K562 (cell line): ENCODE data around the gene AK5. TPM values are rescaled to one million over a fixed set of nuclear protein-coding genes. Genes with fewer than 3 reads are reported as not detected.

Source experiments
- ATAC-seq: fragments of 200-7000 bp; cut with Tn5 transposase; 3 replicates; pipeline ENCODE4 v1.9.1; 2020; ENCODE audit warnings: moderate library complexity
- BruUV-seq: library from RNA; stranded (reverse); fragments of 400-500 nt; replicated peaks from 2 replicates; lab custom pipeline; 2021; lab: Mats Ljungman, UMichigan
- CTCF ChIA-PET: fragments of 300-600 bp; formaldehyde crosslinking; extraction: SDS; loops from one replicate; lab custom pipeline; 2021; ENCODE audit warnings: low intra/inter-chr PET ratio; lab: Yijun Ruan, JAX
- POLR2A ChIA-PET: fragments of 300-600, 350-650 bp; sonication (Branson Sonifier 250); formaldehyde crosslinking; extraction: SDS; loops from one replicate; lab custom pipeline; 2021; ENCODE audit warnings: antibody characterized with exemption, inconsistent platforms; lab: Yijun Ruan, JAX
- DNase-seq, 4 experiments: peaks; one replicate each; pipeline versions ENCODE4 v3.0.0 to v3.0.0-alpha.2; 2011 to 2018; ENCODE audit warnings: low spot score in 3 of 4, mixed read lengths in 3 of 4; ENCODE audit errors: extremely low read depth in 1 of 4
- FAIRE-seq: peaks from 2 replicates; lab custom pipeline; 2011; peaks lifted over from hg19 to GRCh38; lab: Jason Lieb, UNC
- H2AFZ ChIP-seq: 2 replicates; pipeline ENCODE4 v1.6.0; 2011; ENCODE audit warnings: low read depth, low read length, control low read depth, inconsistent platforms
- H3K27ac ChIP-seq: fragments of 200-600 bp; 3 replicates; pipeline ENCODE4 v1.8.0; 2011; ENCODE audit warnings: low read depth, mild to moderate bottlenecking, control low read depth, inconsistent platforms, low read length, moderate library complexity, mixed read lengths; ENCODE audit errors: extremely low read depth
- H3K27me3 ChIP-seq, 2 experiments: fragments of 300-600 bp in 1 of 2; 2 replicates in 1 of 2; 3 replicates in 1 of 2; pipeline versions ENCODE4 v1.6.0 to v1.8.0; 2011; ENCODE audit warnings: inconsistent platforms in 2 of 2, low read length in 2 of 2, mild to moderate bottlenecking in 1 of 2, mixed read lengths in 1 of 2, moderate library complexity in 1 of 2; ENCODE audit not compliant: control insufficient read depth in 2 of 2, insufficient read depth in 2 of 2
- H3K36me3 ChIP-seq: fragments of 300-600 bp; 3 replicates; pipeline ENCODE4 v1.8.0; 2011; ENCODE audit warnings: mild to moderate bottlenecking, low read length, inconsistent platforms; ENCODE audit not compliant: control insufficient read depth, insufficient read depth
- H3K4me1 ChIP-seq, 2 experiments: fragments of 200-600 bp in 1 of 2; replicated peaks in 1 of 2; 2 replicates in 1 of 2; 3 replicates in 1 of 2; pipeline versions ENCODE4 v1.5.1 to v1.8.0; 2011; ENCODE audit warnings: inconsistent platforms in 2 of 2, low read length in 2 of 2, mild to moderate bottlenecking in 1 of 2, mixed read lengths in 1 of 2, moderate library complexity in 1 of 2; ENCODE audit not compliant: control insufficient read depth in 2 of 2, insufficient read depth in 2 of 2
- H3K4me2 ChIP-seq: 2 replicates; pipeline ENCODE4 v1.6.1; 2011; ENCODE audit warnings: low read length, control low read depth, inconsistent platforms, mixed read lengths; ENCODE audit not compliant: insufficient read depth
- H3K4me3 ChIP-seq: fragments of 200-600 bp; sonication (generic), shearing (Covaris generic); 2 replicates; pipeline ENCODE4 v1.5.1; 2016; ENCODE audit warnings: control low read depth, inconsistent platforms
- H3K79me2 ChIP-seq: fragments of 200-600 bp; 3 replicates; pipeline ENCODE4 v1.8.0; 2011; ENCODE audit warnings: low read length, inconsistent platforms; ENCODE audit not compliant: control insufficient read depth, insufficient read depth
- H3K9ac ChIP-seq, 2 experiments: 2 replicates each; pipeline versions ENCODE4 v1.6.0 to v1.6.1; 2011; ENCODE audit warnings: low read depth in 2 of 2, low read length in 2 of 2, control low read depth in 1 of 2, inconsistent platforms in 1 of 2, mild to moderate bottlenecking in 1 of 2, mixed read lengths in 1 of 2; ENCODE audit not compliant: insufficient read depth in 1 of 2
- H3K9me1 ChIP-seq: one replicate; pipeline ENCODE4 v1.6.0; 2011; ENCODE audit warnings: inconsistent platforms, mild to moderate bottlenecking, low read length, moderate library complexity; ENCODE audit not compliant: control insufficient read depth, insufficient read depth
- H3K9me3 ChIP-seq: replicated peaks from 2 replicates; pipeline ENCODE4 v1.5.1; 2011; ENCODE audit warnings: low read depth, low read length, inconsistent platforms; ENCODE audit not compliant: control insufficient read depth, insufficient read depth
- H4K20me1 ChIP-seq: replicated peaks from 2 replicates; pipeline ENCODE4 v1.6.1; 2011; ENCODE audit warnings: low read length, inconsistent platforms, mixed read lengths; ENCODE audit not compliant: control insufficient read depth, insufficient read depth
- CHCHD3 ChIP-seq: fragments of 250-450 bp; sonication (Bioruptor Pico); IDR thresholded peaks from 2 replicates; pipeline ENCODE4 v2.1.2; 2022; ENCODE audit warnings: mild to moderate bottlenecking
- EGR1 ChIP-seq: fragments of 450-650 bp; conservative IDR thresholded peaks from 2 replicates; pipeline ENCODE4 v1.6.1; 2017; ENCODE audit warnings: mild to moderate bottlenecking
- EP400 ChIP-seq: fragments of 450-650 bp; IDR thresholded peaks from 2 replicates; pipeline ENCODE4 v1.6.1; 2017; ENCODE audit warnings: antibody characterized with exemption, mild to moderate bottlenecking, moderate library complexity
- LEF1 ChIP-seq: fragments of 450-650 bp; IDR thresholded peaks from 2 replicates; pipeline ENCODE4 v1.6.1; 2016; ENCODE audit warnings: mild to moderate bottlenecking
- MEF2A ChIP-seq: IDR thresholded peaks from 2 replicates; pipeline ENCODE4 v1.6.1; 2011; ENCODE audit warnings: low read depth, mild to moderate bottlenecking, low read length, moderate library complexity; ENCODE audit not compliant: control insufficient read depth
- PYGO2 ChIP-seq: fragments of 450-650 bp; IDR thresholded peaks from 2 replicates; pipeline ENCODE4 v1.6.1; 2016; ENCODE audit warnings: mild to moderate bottlenecking, missing genetic modification characterization, moderate library complexity, missing compliant biosample characterization
- SRSF9 ChIP-seq: fragments of 200-400 bp; formaldehyde crosslinking; IDR thresholded peaks from 2 replicates; pipeline ENCODE4 v1.6.1; 2017; ENCODE audit warnings: low read depth, low read length, borderline replicate concordance
- STAG1 ChIP-seq: sonication (generic); formaldehyde crosslinking; IDR thresholded peaks from 2 replicates; pipeline ENCODE4 v1.5.0; 2020; ENCODE audit warnings: missing genetic modification reagents, borderline replicate concordance
- TRIM28 ChIP-seq: fragments of 450-650 bp; IDR thresholded peaks from 2 replicates; pipeline ENCODE4 v1.6.1; 2017
- ZFP30 ChIP-seq: fragments of 250-450 bp; sonication (Bioruptor Pico); IDR thresholded peaks from 2 replicates; pipeline ENCODE4 v1.8.0; 2022; ENCODE audit warnings: moderate library complexity, mild to moderate bottlenecking, inconsistent platforms, borderline replicate concordance
- ZNF124 ChIP-seq: sonication (generic); formaldehyde crosslinking; IDR thresholded peaks from 2 replicates; pipeline ENCODE4 v1.8.1; 2022; ENCODE audit warnings: missing genetic modification reagents
- WGBS: fragments of 100-300 bp; shearing (Covaris generic); methylation state at CpG from one replicate; pipeline ENCODE4 v1.1.6; 2016; ENCODE audit warnings: low coverage, mixed read lengths; ENCODE audit not compliant: insufficient coverage; ENCODE audit errors: missing lambda C conversion rate; 5-methylcytosine and 5-hydroxymethylcytosine counted together
- in situ Hi-C: fragments of 300-500 bp; cut with MboI; formaldehyde crosslinking; loops from 4 replicates; pipeline ENCODE4 v1.15.0; 2018; ENCODE audit warnings: inconsistent platforms, mixed read lengths
- intact Hi-C: fragments of 100-400 bp; cut with micrococcal nuclease; formaldehyde crosslinking; loops from 2 replicates; pipeline ENCODE4 v1.14.2; 2022
- polyA plus RNA-seq, 8 experiments: library from polyadenylated mRNA; depleted of rRNA in 4 of 8; stranded (reverse) in 5 of 8; unstranded in 3 of 8; fragments of >200 nt; fragmentation: Nextera tagmentation in 2 of 8; fragmentation: Illumina TruSeq in 1 of 8; extraction: Ambion mirVana in 2 of 8; extraction: Trizol in 1 of 8; gene quantifications; 2 replicates each; pipeline versions ENCODE4 v1.2.1 to v1.2.3, GENCODE V29; 2011 to 2014; ENCODE audit warnings: inconsistent platforms in 1 of 8, missing spikeins in 1 of 8
- total RNA-seq, 7 experiments: library from RNA; depleted of rRNA in 6 of 7; stranded (reverse); fragments of >200 nt in 6 of 7; fragmentation: Illumina TruSeq in 2 of 7; extraction: Trizol in 2 of 7; gene quantifications; 2 replicates each; pipeline versions ENCODE4 v1.2.1 to v1.2.3, GENCODE V29; 2011 to 2021; ENCODE audit warnings: low replicate concordance in 1 of 7
- TF ChIP-seq, protein P1 (sequence below): fragments of 250-450 bp; sonication (Bioruptor Pico); IDR thresholded peaks from 2 replicates; pipeline ENCODE4 v1.8.0; 2021; ENCODE audit warnings: moderate library complexity, mild to moderate bottlenecking, inconsistent platforms
- TF ChIP-seq, protein P2 (sequence below): sonication (generic); formaldehyde crosslinking; IDR thresholded peaks from 2 replicates; pipeline ENCODE4 v1.8.0; 2022; ENCODE audit warnings: mild to moderate bottlenecking, missing genetic modification reagents
- TF ChIP-seq, protein P3 (sequence below): sonication (generic); formaldehyde crosslinking; IDR thresholded peaks from 2 replicates; pipeline ENCODE4 v1.8.1; 2023; ENCODE audit warnings: missing genetic modification reagents, mild to moderate bottlenecking, borderline replicate concordance

AK5 gene
- total and polyA plus RNA-seq, 9 of the 15 experiments (the other 6 are each of a cell fraction or from before 2014, with no cell fraction given): 0.06 TPM; not detected in 8

DNA sequence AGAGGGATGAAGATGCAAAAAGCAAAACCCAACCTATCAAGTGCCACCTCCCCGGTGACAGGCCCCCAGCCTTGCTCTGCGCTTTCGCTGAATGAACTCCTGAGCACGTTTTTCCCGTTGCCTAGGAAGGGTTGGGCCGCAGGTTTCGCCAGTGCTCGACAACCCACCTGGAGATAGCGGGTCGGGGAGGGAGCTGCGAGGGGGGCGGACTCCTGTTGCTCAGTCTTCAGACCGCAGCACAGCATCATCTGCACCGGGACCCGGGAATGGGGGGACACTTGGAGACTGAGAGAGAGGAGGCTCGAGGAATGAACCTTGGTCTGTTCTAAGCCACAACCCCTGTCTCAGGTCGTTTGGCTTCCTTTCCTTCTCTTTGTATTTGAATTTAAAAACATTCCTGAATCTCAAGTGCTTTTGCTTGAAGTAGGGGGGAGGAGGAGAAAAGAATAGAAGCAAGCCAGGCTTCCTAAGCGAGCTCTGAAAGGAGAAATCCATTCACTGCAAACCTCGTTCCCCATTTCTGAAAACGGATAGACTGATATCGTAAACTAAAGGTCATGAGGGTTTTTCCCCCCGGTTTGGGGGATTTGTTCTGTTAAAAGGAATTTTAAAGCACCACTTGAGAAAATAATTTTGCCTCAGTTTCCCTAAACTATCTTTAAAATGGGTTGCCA, 1.2 kb downstream of the AK5 start:
- H3K36me3 ChIP-seq: no peaks in the 10 kb centered on the region
- peaks cover 6 to 22% of the 10 kb centered on the region in 2 experiments for H3K27me3 ChIP-seq
- H3K9me1 ChIP-seq: no peaks in the 10 kb centered on the region
- intact Hi-C loops: no loop called here
- H3K4me1 ChIP-seq: peaks cover 0 to 13% of the 10 kb centered on the region in 2 experiments; a peak in 1 of 5 replicates
- ATAC-seq (no peak), DNase-seq (no peak), FAIRE-seq (no peak)
- H3K4me2 ChIP-seq: no peak overlapping the region
- no peak overlapping the region for H3K27ac ChIP-seq
- CTCF ChIA-PET: no interaction called here
- H3K4me3 ChIP-seq: no peak overlapping the region
- BruUV-seq: no TSS peak
- no peak overlapping the region for H2AFZ ChIP-seq
- H3K9me3 ChIP-seq: no peaks in the 10 kb centered on the region
- no peaks in the 10 kb centered on the region for H4K20me1 ChIP-seq
- no peak for TF ChIP-seq PYGO2 (tag)
- TF ChIP-seq CHCHD3 (CRISPR knock-in tag): no peak
- no peak for TF ChIP-seq ZNF124
- TF ChIP-seq, protein P1, sequence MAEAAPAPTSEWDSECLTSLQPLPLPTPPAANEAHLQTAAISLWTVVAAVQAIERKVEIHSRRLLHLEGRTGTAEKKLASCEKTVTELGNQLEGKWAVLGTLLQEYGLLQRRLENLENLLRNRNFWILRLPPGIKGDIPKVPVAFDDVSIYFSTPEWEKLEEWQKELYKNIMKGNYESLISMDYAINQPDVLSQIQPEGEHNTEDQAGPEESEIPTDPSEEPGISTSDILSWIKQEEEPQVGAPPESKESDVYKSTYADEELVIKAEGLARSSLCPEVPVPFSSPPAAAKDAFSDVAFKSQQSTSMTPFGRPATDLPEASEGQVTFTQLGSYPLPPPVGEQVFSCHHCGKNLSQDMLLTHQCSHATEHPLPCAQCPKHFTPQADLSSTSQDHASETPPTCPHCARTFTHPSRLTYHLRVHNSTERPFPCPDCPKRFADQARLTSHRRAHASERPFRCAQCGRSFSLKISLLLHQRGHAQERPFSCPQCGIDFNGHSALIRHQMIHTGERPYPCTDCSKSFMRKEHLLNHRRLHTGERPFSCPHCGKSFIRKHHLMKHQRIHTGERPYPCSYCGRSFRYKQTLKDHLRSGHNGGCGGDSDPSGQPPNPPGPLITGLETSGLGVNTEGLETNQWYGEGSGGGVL: no peak
- TF ChIP-seq TRIM28: no peak
- TF ChIP-seq, protein P2, sequence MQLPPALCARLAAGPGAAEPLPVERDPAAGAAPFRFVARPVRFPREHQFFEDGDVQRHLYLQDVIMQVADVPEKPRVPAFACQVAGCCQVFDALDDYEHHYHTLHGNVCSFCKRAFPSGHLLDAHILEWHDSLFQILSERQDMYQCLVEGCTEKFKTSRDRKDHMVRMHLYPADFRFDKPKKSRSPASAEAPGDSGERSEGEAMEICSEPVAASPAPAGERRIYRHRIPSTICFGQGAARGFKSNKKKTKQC (CRISPR knock-in tag): no peak
- TF ChIP-seq LEF1: no peak
- TF ChIP-seq, protein P3, sequence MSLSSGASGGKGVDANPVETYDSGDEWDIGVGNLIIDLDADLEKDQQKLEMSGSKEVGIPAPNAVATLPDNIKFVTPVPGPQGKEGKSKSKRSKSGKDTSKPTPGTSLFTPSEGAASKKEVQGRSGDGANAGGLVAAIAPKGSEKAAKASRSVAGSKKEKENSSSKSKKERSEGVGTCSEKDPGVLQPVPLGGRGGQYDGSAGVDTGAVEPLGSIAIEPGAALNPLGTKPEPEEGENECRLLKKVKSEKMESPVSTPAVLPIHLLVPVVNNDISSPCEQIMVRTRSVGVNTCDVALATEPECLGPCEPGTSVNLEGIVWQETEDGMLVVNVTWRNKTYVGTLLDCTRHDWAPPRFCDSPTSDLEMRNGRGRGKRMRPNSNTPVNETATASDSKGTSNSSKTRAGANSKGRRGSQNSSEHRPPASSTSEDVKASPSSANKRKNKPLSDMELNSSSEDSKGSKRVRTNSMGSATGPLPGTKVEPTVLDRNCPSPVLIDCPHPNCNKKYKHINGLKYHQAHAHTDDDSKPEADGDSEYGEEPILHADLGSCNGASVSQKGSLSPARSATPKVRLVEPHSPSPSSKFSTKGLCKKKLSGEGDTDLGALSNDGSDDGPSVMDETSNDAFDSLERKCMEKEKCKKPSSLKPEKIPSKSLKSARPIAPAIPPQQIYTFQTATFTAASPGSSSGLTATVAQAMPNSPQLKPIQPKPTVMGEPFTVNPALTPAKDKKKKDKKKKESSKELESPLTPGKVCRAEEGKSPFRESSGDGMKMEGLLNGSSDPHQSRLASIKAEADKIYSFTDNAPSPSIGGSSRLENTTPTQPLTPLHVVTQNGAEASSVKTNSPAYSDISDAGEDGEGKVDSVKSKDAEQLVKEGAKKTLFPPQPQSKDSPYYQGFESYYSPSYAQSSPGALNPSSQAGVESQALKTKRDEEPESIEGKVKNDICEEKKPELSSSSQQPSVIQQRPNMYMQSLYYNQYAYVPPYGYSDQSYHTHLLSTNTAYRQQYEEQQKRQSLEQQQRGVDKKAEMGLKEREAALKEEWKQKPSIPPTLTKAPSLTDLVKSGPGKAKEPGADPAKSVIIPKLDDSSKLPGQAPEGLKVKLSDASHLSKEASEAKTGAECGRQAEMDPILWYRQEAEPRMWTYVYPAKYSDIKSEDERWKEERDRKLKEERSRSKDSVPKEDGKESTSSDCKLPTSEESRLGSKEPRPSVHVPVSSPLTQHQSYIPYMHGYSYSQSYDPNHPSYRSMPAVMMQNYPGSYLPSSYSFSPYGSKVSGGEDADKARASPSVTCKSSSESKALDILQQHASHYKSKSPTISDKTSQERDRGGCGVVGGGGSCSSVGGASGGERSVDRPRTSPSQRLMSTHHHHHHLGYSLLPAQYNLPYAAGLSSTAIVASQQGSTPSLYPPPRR (CRISPR knock-in tag): no peak
- no peak for TF ChIP-seq ZFP30 (CRISPR knock-in tag)
- TF ChIP-seq EP400: no peak
- no peak for TF ChIP-seq MEF2A
- TF ChIP-seq STAG1: no peak
- no peak for TF ChIP-seq EGR1
- TF ChIP-seq SRSF9: no peak
- POLR2A ChIA-PET: no interaction called here
- in situ Hi-C loops: no loop called here
- WGBS: 3% methylated on average over 22 of the region's 22 CpGs
- no peaks in the 10 kb centered on the region for H3K79me2 ChIP-seq
- H3K9ac ChIP-seq: no peak overlapping the region
